Measurements from ENCODE around the gene KLRB1. TPM values are rescaled to one million over a fixed set of nuclear protein-coding genes. Genes with fewer than 3 reads are reported as not detected.
A peak's percentile ranks its signal among the peaks of the same experiment; 100 is the strongest.
"Not testable (repeated sequence)": the region's sequence is repeated elsewhere in the genome, so short reads cannot be mapped to it uniquely, and the experiment has no call there.

KLRB1 gene
- total RNA-seq, 1 donor from 2014 or later: not detected

GRCh38 chr12:9647825-9648700, 40.3 kb upstream of the KLRB1 start:
- peak; percentile 66 for DNase-seq (ENCODE audit: low read depth)
- no peak for TF ChIP-seq CTCF (IDR thresholded peaks at IDR 0.05; ENCODE audit: insufficient read depth, low read length, severe bottlenecking)
- no peak for FAIRE-seq
- Histone ChIP-seq H3K36me3 (ENCODE audit: control insufficient read depth, insufficient read depth, low read length) (no peaks in the 10 kb centered on the region), H3K4me3 (ENCODE audit: low read depth, low read length) (peak overlapping the region; percentile 54), H3K27me3 (ENCODE audit: control insufficient read depth, insufficient read depth, low read length) (no peaks in the 10 kb centered on the region)

- FAIRE-seq (no peak), DNase-seq (ENCODE audit: low read depth) (peak; percentile 35)
- Histone ChIP-seq H3K4me3 (ENCODE audit: low read depth, low read length) (peak overlapping the region; percentile 54), H3K36me3 (ENCODE audit: control insufficient read depth, insufficient read depth, low read length) (no peaks in the 10 kb centered on the region), H3K27me3 (ENCODE audit: control insufficient read depth, insufficient read depth, low read length) (no peaks in the 10 kb centered on the region)
- no peak for TF ChIP-seq CTCF (IDR thresholded peaks at IDR 0.05; ENCODE audit: insufficient read depth, low read length, severe bottlenecking)
These were observed 39.4 kb upstream of the KLRB1 start for GRCh38 chr12:9646794-9647781.

GRCh38 chr12:9644985-9645551, 37.4 kb upstream of the KLRB1 start:
- H3K36me3 ChIP-seq (ENCODE audit: control insufficient read depth, insufficient read depth, low read length); FAIRE-seq; H3K27me3 ChIP-seq (ENCODE audit: control insufficient read depth, insufficient read depth, low read length); H3K4me3 ChIP-seq (ENCODE audit: low read depth, low read length): not testable (repeated sequence)
- peak; percentile 61 for DNase-seq (ENCODE audit: low read depth)

- TF ChIP-seq CTCF (IDR thresholded peaks at IDR 0.05; ENCODE audit: insufficient read depth, low read length, severe bottlenecking): no peak
- no peaks in the 10 kb centered on the region for H3K27me3 ChIP-seq (ENCODE audit: control insufficient read depth, insufficient read depth, low read length)
- no peaks in the 10 kb centered on the region for H3K36me3 ChIP-seq (ENCODE audit: control insufficient read depth, insufficient read depth, low read length)
- no peak overlapping the region for H3K4me3 ChIP-seq (ENCODE audit: low read depth, low read length)
- DNase-seq (ENCODE audit: low read depth) (no peak), FAIRE-seq (no peak)
These were observed 35.5 kb upstream of the KLRB1 start for GRCh38 chr12:9643266-9643660.

GRCh38 chr12:9642606-9643265, 35.0 kb upstream of the KLRB1 start:
- Histone ChIP-seq H3K4me3 (ENCODE audit: low read depth, low read length) (no peak overlapping the region), H3K27me3 (ENCODE audit: control insufficient read depth, insufficient read depth, low read length) (no peaks in the 10 kb centered on the region), H3K36me3 (ENCODE audit: control insufficient read depth, insufficient read depth, low read length) (no peaks in the 10 kb centered on the region)
- no peak for FAIRE-seq
- no peak for DNase-seq (ENCODE audit: low read depth)
- no peak for TF ChIP-seq CTCF (IDR thresholded peaks at IDR 0.05; ENCODE audit: insufficient read depth, low read length, severe bottlenecking)
